ENCODE measurements around the gene EP400. TPM values are rescaled to one million over a fixed set of nuclear protein-coding genes. Genes with fewer than 3 reads are reported as not detected.

EP400 gene
- total RNA-seq, 1 experiment from 2014 or later: 6.0 TPM

DNA sequence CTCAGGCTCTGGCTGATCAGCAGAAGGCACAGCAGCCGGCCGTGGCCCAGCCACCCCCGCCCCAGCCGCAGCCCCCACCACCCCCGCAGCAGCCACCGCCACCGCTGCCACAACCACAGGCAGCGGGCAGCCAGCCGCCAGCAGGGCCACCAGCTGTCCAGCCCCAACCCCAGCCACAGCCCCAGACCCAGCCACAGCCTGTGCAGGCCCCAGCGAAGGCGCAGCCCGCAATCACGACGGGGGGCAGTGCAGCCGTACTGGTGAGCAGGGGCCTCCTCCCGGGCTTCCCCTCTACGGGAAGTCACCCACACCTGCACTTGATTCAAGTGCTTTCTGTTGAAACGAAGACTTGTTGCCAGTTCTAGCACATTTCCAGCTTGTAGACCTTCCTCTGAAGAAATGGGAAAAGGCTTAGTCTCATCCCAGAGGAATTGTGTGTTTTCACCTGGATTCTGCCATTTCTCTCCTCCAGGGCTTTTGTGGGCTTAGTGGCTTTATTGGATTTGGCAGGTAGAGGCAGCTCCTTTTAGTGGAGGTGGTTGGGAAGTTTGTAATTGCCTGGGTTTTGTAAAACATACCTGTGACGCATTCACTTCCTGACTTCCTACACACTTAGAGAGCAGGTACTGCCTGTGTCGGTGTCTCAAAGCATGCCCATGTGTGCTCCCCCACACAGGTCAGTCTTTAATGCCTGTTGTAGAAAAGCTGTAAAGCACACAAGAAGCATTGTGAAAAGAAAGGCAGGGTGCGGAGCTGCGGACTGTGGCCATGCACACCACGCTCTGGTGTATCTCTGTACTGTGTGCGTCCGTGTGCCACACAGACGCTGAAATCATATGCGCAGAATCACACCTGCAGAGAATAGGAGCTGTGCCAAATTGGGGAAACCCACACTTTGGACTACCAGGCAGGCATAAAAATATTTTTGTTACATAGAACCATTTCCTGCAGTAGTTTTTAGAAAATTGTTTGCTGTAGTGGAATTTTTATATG is 103.9 kb downstream of the EP400 start:
- Histone ChIP-seq H3K4me3 (no peak overlapping the region), H3K9me3 (no peaks in the 10 kb centered on the region), H3K27me3 (no peaks in the 10 kb centered on the region), H3K36me3 (peaks cover 88% of the 10 kb centered on the region)
- DNase-seq: no peak

DNA sequence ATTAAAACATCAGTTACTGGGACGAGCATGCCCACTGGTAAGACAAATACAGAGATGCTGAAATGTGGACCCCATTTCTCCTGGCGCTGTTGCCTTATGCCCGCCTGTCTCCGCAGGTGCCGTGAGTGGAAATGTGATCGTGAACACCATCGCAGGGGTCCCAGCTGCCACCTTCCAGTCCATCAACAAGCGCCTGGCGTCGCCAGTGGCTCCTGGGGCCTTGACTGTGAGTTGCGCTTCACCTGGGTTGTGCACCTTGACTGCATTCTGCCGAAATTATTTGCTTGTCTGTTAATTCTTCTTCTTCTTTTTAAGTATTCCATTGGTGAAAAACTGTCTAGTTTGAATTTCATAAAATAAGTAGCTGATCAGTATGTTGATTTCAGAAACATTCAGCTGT is 105.2 kb downstream of the EP400 start:
- H3K36me3 ChIP-seq: peaks cover 77% of the 10 kb centered on the region
- H3K9me3 ChIP-seq: no peaks in the 10 kb centered on the region
- no peak overlapping the region for H3K4me3 ChIP-seq
- no peaks in the 10 kb centered on the region for H3K27me3 ChIP-seq
- no peak for DNase-seq

DNA sequence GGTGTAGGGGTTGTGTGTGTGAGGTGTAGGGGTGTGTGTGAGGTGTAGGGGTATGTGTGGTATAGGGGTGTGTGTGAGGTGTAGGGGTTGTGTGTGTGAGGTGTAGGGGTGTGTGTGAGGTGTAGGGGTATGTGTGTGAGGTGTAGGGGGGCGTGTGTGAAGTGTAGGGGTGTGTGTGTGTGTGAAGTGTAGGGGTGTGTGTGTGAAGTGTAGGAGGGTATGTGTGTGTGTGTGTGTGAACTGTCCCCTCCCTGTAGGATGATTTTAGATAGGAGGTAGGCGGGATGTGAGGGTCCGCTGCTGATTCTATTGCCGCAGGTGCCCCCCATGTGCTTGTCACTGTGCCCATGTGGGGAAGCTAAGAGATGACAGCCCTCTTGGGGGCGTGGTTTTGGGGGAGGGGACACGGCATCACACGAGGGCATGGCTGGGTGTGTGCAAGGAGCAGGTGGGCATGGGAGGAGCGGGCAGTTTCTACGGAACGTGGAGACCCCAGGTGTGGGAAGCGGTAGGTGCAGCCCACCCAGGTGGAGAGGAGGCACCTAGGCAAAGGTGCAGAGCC is 105.9 kb downstream of the EP400 start:
- Histone ChIP-seq H3K36me3 (peaks cover 71% of the 10 kb centered on the region), H3K9me3 (no peaks in the 10 kb centered on the region), H3K27me3 (no peaks in the 10 kb centered on the region), H3K4me3 (no peak overlapping the region)
- DNase-seq: no peak

DNA sequence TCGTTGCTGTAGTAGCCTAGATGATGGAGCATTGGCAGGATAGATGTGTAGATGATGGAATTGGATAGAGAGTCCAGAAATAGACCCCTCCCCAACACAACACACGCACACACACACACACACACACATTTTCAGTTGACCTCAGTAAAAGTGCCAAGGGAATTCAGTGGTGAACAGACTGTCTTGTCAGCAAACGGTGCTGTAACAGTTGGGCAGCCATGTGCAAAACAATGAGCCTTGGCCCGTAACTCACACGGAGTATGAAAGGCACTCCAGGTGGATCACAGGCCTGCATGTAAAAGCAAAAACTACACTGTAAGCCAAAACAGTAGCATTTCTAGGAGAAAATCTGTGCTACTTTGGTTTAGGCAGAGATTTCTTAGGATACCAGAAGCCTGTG is 106.6 kb downstream of the EP400 start:
- Histone ChIP-seq H3K36me3 (peaks cover 68% of the 10 kb centered on the region), H3K27me3 (no peaks in the 10 kb centered on the region), H3K9me3 (no peaks in the 10 kb centered on the region), H3K4me3 (no peak overlapping the region)
- DNase-seq: no peak

DNA sequence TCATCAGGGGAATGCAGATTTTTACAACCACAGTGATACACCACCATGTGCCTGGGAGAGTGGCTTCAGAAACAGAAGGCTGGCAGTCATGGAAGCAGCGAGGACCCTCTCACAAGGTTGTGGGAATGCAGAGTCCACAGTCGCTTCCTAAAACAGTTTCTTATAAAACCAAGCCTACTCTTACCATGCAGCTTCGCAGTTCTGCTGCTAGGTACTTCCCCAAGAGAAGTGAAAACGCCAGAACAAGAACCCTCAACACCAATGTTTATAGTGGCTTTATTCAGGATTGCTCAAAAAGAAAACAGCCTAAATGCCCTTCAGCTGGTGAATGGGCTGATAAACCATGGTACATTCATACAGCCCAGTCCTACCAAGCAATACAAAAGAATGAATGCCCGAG is 107.2 kb downstream of the EP400 start:
- no peak for DNase-seq
- Histone ChIP-seq H3K27me3 (no peaks in the 10 kb centered on the region), H3K4me3 (no peak overlapping the region), H3K9me3 (no peaks in the 10 kb centered on the region), H3K36me3 (peaks cover 70% of the 10 kb centered on the region)

DNA sequence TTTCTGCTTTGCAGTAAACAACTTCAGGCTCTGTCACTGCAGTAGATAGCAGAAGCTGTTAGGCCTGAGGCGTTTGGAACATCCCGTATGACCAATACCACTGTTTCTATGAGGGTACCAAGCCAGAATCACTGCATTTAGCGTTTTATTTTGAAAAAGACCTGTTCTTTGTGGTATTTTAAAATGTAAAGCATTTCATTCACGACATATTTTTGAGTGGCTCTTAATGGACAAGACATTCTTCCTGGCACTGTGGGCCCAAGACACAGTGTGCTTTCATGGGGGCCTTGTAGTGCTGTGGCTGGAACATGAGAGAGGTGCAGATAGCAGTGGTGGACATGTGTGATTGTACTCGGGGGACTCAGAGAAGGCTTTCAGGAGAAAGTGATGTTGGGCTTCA is 107.9 kb downstream of the EP400 start:
- H3K9me3 ChIP-seq: no peaks in the 10 kb centered on the region
- DNase-seq: no peak
- H3K4me3 ChIP-seq: no peak overlapping the region
- peaks cover 68% of the 10 kb centered on the region for H3K36me3 ChIP-seq
- H3K27me3 ChIP-seq: no peaks in the 10 kb centered on the region

DNA sequence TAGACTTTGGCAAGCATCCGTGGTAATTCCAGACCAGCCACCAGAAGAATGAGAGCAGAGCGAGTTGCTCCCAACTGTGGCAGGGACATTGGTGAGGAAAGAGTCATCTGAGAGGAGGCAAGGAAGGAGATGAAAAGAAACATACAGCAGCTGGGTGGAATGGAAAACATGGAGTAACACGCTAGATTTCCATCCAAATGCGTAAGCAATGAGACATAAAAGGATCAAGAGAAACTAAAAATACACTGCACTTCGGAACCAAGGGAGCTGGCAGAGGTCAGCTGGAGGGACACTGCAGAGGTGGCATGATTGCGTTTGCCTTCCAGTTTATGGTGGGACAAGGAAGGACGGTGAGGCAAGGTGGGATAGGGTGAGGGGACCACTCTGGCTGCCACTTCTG is 111.5 kb downstream of the EP400 start:
- Histone ChIP-seq H3K36me3 (peaks cover 69% of the 10 kb centered on the region), H3K4me3 (no peak overlapping the region), H3K9me3 (no peaks in the 10 kb centered on the region), H3K27me3 (no peaks in the 10 kb centered on the region)
- no peak for DNase-seq

DNA sequence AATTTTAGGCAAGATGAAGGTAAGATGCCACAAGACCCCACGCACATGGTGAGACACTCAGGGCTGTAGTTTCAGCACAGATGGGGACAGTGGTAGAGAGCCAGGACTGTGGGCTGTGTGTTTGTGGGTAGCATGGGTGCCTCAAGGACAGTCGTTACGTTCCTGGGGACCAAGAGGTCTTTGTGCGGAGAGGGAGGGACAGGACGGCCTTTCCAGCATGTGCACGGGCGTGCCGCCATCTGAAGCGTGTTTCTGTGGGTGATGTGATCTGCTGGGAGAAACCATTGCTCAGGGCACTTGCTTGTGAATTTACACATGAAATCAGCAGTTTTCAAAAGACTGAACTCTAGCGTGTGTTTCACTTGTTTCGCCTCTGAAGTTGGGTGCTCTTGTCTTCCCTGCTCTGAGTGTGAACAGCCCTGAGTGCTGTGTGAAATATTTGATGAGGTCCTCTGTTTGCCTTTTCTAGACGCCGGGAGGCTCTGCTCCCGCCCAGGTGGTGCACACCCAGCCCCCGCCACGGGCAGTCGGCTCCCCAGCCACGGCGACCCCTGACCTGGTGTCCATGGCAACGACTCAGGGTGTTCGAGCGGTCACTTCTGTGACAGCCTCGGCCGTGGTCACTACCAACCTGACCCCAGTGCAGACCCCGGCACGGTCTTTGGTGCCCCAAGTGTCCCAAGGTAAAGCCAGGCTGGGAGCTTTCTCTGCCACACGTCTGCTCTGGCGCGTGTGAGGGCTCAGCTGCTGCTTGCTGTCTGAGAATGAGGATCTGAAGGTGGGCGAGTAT is 112.1 kb downstream of the EP400 start:
- no peak overlapping the region for H3K4me3 ChIP-seq
- no peak for DNase-seq
- no peaks in the 10 kb centered on the region for H3K9me3 ChIP-seq
- H3K27me3 ChIP-seq: no peaks in the 10 kb centered on the region
- H3K36me3 ChIP-seq: peaks cover 69% of the 10 kb centered on the region

DNA sequence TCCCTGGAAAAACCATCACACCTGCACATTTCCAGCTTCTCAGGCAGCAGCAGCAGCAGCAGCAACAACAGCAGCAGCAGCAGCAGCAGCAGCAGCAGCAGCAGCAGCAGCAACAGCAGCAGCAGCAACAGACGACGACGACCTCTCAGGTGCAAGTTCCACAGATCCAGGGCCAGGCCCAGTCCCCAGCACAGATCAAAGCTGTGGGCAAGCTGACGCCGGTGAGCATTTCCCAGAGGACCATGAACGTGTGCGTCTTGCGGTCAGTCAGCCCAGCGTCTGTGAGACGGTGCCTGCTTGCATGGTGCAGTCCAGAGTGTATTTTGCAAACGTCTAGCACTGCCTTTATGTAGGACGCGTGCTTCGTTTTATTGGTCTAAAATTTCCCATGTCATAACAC is 112.7 kb downstream of the EP400 start:
- Histone ChIP-seq H3K27me3 (no peaks in the 10 kb centered on the region), H3K9me3 (no peaks in the 10 kb centered on the region), H3K36me3 (peaks cover 67% of the 10 kb centered on the region), H3K4me3 (no peak overlapping the region)
- DNase-seq: no peak

DNA sequence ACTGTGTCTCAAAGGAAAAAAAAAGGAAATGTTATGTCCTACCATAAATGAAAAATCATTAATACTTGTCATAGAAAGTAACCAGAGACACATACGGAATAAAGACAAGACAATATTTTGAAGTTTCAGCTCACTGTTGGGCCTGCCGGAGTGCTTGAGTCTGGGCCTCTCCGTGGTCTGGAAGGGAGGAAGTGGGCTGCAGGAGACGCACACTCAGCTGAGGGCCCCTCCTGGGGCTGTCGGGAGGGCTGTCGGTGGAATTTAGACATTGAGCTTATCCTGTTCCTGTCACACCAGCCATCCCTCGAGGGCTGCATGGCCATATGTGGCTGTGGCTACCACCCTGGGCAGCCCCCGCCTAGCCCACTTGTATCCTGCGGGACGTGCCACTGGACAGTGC is 113.7 kb downstream of the EP400 start:
- Histone ChIP-seq H3K27me3 (no peaks in the 10 kb centered on the region), H3K9me3 (no peaks in the 10 kb centered on the region), H3K4me3 (no peak overlapping the region), H3K36me3 (peaks cover 69% of the 10 kb centered on the region)
- no peak for DNase-seq

DNA sequence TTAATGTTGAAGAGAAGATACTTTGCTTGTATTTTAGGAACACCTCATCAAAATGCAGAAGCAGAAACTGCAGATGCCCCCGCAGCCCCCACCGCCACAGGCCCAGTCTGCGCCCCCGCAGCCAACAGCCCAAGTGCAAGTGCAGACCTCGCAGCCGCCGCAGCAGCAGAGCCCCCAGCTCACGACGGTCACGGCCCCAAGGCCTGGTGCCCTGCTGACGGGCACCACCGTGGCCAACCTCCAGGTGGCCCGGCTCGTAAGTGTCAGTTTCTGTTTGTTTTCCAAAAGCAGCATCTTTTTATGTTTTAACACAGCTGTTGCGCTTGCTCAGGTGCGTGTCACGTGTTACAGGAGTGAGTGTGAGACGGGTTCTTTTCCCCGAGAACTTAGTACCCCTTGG is 114.9 kb downstream of the EP400 start:
- H3K36me3 ChIP-seq: peaks cover 68% of the 10 kb centered on the region

DNA sequence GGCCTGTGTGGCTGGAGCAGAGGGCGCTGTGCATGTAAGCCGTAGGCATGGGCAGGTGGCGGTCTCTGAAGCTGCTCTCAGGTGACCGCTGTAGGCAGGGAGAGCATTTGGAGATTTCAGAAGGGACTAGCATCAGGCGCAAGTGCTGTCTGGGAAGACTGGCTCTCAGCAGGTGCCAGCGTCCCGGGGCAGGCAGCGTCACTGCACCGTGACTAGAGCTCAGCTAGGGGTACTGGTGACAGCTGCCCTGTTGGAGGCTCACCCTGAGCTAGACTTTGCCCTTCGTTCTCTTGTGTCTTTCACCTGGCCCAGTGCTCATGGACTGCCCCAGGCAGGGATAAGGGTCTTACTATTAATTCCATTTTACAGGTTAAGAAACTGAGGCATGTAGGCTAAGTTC is 115.5 kb downstream of the EP400 start:
- Histone ChIP-seq H3K4me3 (no peak overlapping the region), H3K27me3 (no peaks in the 10 kb centered on the region), H3K9me3 (no peaks in the 10 kb centered on the region), H3K36me3 (peaks cover 68% of the 10 kb centered on the region)
- DNase-seq: no peak

More for the DNA sequence above, 114.9 kb downstream of the EP400 start:
- DNase-seq: no peak
- no peaks in the 10 kb centered on the region for H3K9me3 ChIP-seq
- H3K27me3 ChIP-seq: no peaks in the 10 kb centered on the region
- H3K4me3 ChIP-seq: no peak overlapping the region

DNA sequence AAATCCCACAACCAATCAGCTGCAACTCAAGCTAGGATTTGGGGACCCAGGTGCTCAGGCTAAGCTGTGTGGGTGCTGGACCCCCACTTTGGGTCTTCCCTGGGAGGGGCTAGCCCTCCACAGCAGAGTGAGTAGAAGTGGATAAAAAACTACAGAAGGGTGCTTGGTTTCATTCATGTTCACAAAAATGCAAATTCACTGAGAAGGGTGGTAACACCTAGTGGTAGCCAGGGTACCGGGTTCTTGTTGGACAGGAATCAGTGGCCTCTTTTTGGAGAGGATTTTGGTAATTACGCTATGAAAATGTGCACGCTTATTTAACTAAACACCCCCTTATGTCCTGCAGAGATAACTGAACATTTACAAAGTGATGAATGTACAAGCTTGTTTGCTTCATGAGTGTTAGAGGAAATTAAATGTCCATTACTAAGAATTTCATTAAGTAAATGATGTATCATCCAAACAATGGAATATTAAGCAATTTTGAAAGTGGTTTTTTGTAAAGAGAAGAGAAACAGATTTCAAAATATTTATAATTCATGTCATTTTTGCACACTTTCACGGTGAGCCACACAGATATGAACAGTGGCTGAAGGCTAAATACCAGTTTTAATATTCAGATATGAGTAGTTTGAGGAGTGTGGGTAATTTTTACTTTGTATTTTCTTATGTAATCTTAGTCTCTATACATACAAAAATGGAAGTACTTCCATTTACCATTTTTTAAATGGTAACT is 116.0 kb downstream of the EP400 start:
- Histone ChIP-seq H3K9me3 (no peaks in the 10 kb centered on the region), H3K27me3 (no peaks in the 10 kb centered on the region; the same call in 1 of the 2 replicates), H3K36me3 (peaks cover 72% of the 10 kb centered on the region), H3K4me3 (no peak overlapping the region)
- no peak for DNase-seq

DNA sequence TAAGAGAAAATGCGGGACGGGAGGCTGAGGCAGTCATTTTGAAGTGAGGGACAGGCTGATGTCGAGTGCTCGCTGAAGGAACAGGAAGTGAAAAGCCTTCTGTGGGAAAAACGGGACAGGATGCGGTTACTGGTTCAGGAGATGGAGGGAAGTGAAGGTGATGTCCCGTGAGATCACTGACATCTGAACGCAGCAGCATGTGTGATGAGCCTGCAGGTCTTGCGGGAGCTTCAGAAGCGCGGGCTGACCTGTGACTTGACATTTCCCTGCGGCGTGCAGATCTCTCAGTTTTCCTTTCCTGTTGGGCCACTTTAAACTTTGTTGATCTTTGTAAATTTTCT is 116.6 kb downstream of the EP400 start:
- Histone ChIP-seq H3K27me3 (no peaks in the 10 kb centered on the region; the same call in 1 of the 2 replicates), H3K9me3 (no peaks in the 10 kb centered on the region), H3K4me3 (no peak overlapping the region), H3K36me3 (peaks cover 73% of the 10 kb centered on the region)
- DNase-seq: no peak

DNA sequence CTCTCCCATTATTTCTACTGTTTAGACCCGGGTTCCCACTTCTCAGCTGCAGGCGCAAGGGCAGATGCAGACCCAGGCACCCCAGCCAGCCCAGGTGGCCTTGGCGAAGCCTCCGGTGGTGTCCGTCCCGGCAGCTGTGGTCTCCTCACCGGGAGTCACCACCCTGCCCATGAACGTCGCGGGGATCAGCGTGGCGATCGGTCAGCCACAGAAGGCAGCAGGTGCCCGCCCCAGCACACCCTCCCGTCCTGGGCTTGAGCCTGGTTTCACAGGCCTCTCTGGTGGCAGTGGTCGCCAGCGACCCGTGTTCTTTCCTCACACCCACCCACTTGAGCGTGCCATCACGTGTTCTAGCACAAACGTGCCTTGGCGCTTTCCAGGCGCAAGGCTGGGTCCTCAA is 117.0 kb downstream of the EP400 start:
- DNase-seq: no peak
- no peaks in the 10 kb centered on the region; the same call in 1 of the 2 replicates for H3K27me3 ChIP-seq
- H3K4me3 ChIP-seq: no peak overlapping the region
- H3K36me3 ChIP-seq: peaks cover 69% of the 10 kb centered on the region
- no peaks in the 10 kb centered on the region for H3K9me3 ChIP-seq

DNA sequence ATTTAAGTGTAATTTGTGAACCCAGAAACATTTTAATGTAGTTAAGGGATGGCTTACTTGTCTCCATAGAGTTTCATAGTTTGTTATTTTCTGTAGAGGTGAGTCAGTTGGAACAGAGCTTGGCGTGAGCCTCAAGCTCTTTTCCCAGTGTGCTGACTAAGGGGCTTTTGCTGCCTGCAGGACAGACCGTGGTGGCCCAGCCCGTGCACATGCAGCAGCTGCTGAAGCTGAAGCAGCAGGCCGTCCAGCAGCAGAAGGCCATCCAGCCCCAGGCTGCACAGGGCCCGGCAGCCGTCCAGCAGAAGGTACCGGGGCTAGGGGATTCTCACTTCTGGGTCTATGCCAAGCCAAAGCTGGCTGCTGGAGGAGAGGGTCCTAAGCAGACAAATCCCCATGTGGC is 117.4 kb downstream of the EP400 start:
- H3K27me3 ChIP-seq: no peaks in the 10 kb centered on the region; the same call in 1 of the 2 replicates
- H3K36me3 ChIP-seq: peaks cover 67% of the 10 kb centered on the region
- H3K9me3 ChIP-seq: no peaks in the 10 kb centered on the region
- H3K4me3 ChIP-seq: no peak overlapping the region
- no peak for DNase-seq

DNA sequence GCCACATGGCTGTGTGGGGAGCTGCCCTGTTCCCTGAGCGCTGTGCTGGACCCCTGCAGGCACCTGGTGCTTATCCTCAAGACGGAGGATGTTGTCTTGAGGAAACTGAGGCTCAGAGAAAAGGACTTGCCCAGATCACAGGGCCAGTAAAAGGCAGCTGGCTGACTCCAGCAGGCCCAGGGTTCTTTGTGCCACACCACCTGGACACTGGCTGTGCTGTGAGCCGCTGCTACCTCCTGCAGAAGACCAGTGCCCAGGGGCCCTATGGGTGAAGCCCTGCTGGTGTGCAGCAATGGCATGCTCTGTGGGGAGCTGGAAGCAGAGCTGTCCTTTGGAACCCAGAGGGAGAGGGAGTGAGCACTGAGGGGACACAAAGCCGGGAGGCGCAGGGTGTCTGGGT is 118.5 kb downstream of the EP400 start:
- H3K36me3 ChIP-seq: peaks cover 58% of the 10 kb centered on the region
- H3K9me3 ChIP-seq: no peaks in the 10 kb centered on the region
- H3K27me3 ChIP-seq: no peaks in the 10 kb centered on the region; the same call in 1 of the 2 replicates
- H3K4me3 ChIP-seq: no peak overlapping the region
- no peak for DNase-seq

Measured in MG63 (cell line).